SK-N-MC (cell line): ENCODE data around the gene ASGR1.

ENCODE experiments used
- EZH2 ChIP-seq: fragments of 200-600 bp; sonication (generic); IDR thresholded peaks from one replicate; pipeline ENCODE4 v1.6.1; 2017; ENCODE audit warnings: antibody characterized with exemption
- POLR2AphosphoS5 ChIP-seq: IDR thresholded peaks from 2 replicates; pipeline ENCODE4 v1.6.1; 2012; ENCODE audit warnings: mild to moderate bottlenecking, low read depth, low read length, borderline replicate concordance

DNA sequence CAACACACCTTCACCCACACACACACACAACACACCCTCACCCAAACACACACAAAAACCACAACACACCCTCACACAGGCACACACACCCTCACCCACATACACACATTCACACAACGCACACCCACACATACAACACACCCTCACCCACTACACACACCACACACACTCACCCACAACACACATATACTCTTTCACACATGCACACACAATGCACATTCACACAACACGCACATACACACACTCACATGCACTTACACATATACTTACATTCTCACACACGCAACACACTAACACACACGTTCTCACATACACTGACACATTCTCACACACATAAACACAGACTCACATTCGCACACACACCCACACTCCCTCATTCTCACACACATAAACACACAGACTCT, 3.8 kb downstream of the ASGR1 start:
- TF ChIP-seq EZH2 (no peak), POLR2AphosphoS5 (no peak)
